Glomerular visceral epithelial cell (primary cell): ENCODE measurements around the gene GEMIN5.

ENCODE experiments used
- DNase-seq: peaks from one replicate; pipeline ENCODE4 v3.0.0-alpha.2; 2016; ENCODE audit errors: extremely low spot score

The GEMIN5 gene

DNA sequence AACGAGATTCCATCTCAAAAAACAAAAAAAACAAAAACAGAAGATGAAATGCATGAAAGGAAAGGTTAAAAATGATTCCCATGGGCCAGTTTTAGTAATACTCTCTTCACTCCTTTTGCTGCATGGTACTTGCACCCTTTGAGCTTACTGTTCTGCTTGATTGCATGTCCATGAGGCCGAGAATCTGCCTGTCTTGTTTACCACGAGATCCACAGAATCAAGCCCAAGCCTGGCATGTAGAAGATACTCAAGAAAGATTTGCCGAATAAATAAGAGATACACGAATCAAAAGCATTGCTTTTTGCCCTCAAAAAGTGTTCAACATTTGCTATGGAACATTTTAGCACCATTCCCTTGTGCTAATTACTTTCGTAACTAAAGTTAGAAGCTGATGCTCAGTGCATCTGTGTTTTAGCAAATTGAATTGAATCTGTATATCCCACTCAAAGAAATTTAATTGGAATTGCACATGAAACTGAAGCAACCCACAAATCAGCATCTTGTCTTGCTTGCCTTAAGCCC lies 88.7 kb downstream of the GEMIN5 start:
- no peak for DNase-seq

DNA sequence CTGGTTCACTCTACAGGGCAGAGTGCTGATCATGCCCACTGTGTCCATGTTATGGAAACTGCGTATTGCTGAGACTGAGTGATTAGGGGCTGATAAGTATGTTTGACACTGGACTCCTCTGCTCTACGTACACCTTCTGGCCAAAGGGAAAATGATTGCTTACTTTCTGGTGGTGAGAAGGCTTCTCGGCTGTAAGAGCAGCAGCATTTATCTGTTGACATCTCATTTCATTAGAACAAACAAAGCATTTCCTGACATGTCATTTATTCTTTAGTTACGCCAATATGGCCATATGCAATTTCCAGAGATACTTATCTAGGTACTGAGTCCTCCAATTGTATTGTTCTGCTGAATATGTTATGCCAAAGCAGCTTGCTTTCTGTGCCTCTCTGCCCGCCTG lies 93.2 kb downstream of the GEMIN5 start:
- no peak for DNase-seq

DNA sequence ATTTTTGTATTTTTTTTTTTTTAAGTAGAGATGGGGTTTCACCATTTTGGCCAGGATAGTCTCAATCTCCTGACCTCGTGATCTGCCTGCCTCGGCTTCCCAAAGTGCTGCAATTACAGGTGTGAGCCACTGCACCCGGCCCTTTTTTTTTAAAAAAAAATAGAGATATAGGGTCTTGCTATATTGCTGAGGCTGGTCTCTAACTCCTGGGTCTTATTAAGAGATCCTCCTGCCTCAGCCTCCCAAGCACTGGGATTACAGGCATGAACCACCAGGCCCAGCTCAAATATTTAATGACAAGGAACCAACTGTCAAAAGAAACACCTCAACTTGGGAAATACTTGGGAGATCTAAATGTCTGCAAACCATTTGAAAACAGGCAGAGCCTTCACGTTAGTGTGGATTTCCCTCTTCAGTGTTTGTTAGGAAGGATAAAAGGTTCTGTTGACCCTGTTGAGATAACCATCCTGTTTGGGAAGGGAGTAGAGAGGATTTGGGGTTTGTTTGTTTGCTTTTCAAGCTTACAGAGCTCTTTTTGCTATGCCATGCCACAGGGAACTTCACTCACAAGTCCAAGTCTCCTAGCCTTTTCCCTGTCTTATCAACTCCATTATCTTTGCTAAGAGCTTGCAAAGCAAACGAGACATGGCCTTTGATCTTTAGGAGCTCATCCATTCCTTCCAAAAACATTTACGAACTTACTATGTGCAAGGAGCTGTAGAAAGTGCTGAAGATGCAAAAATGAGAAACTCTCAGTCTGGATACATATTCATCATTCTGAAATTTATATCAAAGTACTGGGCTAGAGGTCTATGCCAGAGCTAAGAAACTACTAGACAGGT lies 95.1 kb downstream of the GEMIN5 start:
- no peak for DNase-seq

DNA sequence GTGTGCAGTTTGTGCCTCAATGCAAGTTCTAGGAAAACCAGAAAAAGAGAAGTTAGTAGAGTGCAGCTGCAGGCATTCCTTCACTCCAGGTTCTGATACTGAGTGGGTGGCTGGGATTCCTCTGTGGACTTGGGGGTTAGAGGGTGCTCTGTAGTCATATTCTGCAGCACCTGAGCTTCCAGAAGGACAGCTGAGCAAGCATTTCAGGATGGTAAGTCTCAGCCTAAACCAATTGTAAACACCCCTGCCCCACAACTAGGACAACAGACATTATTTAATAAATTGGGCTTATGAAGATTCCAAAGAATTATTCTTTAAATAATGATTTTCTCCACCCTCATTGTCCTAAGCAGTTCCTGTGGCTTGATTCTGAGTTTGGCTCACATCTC lies 96.7 kb downstream of the GEMIN5 start:
- no peak for DNase-seq

DNA sequence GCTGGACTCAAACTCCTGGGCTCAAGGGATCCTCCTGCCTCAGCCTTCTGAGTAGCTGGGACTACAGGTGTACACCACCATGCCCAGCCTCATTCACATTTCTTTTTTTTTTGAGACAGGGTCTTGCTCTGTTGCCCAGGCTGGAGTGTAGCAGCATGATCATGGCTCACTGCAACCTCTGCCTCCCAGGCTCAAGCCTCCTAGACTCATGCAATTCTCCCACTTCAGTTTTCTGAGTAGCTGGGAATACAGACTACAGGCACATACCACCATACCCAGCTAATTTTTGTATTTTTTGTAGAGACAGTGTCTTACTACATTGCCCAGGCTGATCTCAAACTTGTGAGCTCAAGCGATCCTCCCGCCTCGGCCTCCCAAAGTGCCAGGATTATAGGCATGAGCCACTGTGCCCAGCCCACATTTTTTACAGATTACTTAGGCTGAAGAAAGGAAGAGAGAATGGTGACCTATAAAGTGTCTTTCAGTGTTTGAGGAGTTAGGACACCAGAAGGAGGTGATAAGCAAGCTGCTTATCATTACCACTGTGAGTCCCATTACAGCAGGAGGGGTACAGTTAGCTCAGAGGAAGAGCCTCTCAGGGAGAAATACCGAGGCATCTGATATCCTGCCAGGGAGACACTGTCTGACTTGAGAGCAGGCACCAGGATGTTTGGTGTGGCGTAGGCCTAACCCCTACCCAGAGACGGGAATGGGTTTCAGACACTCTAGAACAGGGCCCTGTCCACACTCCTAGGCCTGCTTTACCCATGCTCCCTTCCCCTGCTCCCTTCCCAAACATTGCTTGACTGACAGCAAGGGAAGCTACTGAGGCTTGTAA lies 97.4 kb downstream of the GEMIN5 start:
- DNase-seq, result no peak
